Smooth muscle cell (in vitro differentiated cells): ENCODE results near the gene RERE. TPM values are rescaled to one million over a fixed set of nuclear protein-coding genes. Genes with fewer than 3 reads are reported as not detected.
A peak's percentile ranks its signal among the peaks of the same experiment; 100 is the strongest.

Source experiments
- DNase-seq: peaks from one replicate; lab custom pipeline; 2025; ENCODE audit not compliant: unreplicated experiment; lab: John Stamatoyannopoulos, UW
- H2AFZ ChIP-seq: fragments of 200-600 bp; sonication (generic); 2 replicates; pipeline ENCODE4 v1.6.0; 2016; ENCODE audit warnings: antibody characterized with exemption, low read depth, mild to moderate bottlenecking
- H3F3A ChIP-seq: fragments of 200-600 bp; sonication (generic); 2 replicates; pipeline ENCODE4 v1.6.0; 2017; ENCODE audit warnings: antibody characterized with exemption, low read depth
- H3K27ac ChIP-seq: fragments of 200-600 bp; sonication (generic); 2 replicates; pipeline ENCODE4 v1.5.1; 2016; ENCODE audit warnings: low read depth, mild to moderate bottlenecking
- H3K27me3 ChIP-seq: fragments of 200-600 bp; sonication (generic); 2 replicates; pipeline ENCODE4 v1.6.1; 2016; ENCODE audit warnings: low read depth, mild to moderate bottlenecking
- H3K36me3 ChIP-seq: fragments of 200-600 bp; sonication (generic); 2 replicates; pipeline ENCODE4 v1.5.1; 2016; ENCODE audit warnings: low read depth
- H3K4me1 ChIP-seq: fragments of 200-600 bp; sonication (generic); 2 replicates; pipeline ENCODE4 v1.5.1; 2016; ENCODE audit warnings: low read depth
- H3K4me2 ChIP-seq: fragments of 200-600 bp; sonication (generic); 2 replicates; pipeline ENCODE4 v1.6.0; 2016; ENCODE audit warnings: mild to moderate bottlenecking
- H3K4me3 ChIP-seq: fragments of 200-600 bp; sonication (generic); 2 replicates; pipeline ENCODE4 v1.5.1; 2016; ENCODE audit warnings: mild to moderate bottlenecking
- H3K79me2 ChIP-seq: fragments of 200-600 bp; sonication (generic); 2 replicates; pipeline ENCODE4 v1.6.0; 2016; ENCODE audit warnings: low read depth, mild to moderate bottlenecking
- H3K9ac ChIP-seq: fragments of 200-600 bp; sonication (generic); 2 replicates; pipeline ENCODE4 v1.6.0; 2016; ENCODE audit warnings: low read depth
- H3K9me3 ChIP-seq: fragments of 200-600 bp; sonication (generic); replicated peaks from 2 replicates; pipeline ENCODE4 v1.5.1; 2016; ENCODE audit warnings: low read depth
- H4K20me1 ChIP-seq: fragments of 200-600 bp; sonication (generic); 2 replicates; pipeline ENCODE4 v1.6.0; 2016; ENCODE audit warnings: low read depth
- WGBS: methylation state at CpG from one replicate; pipeline ENCODE4 v1.1.7; 2016; ENCODE audit warnings: low lambda C conversion rate; 5-methylcytosine and 5-hydroxymethylcytosine counted together
- polyA plus RNA-seq: library from polyadenylated mRNA; unstranded; fragments of >200 nt; fragmentation: Nextera tagmentation; extraction: Ambion mirVana; gene quantifications from 2 replicates; pipeline ENCODE4 v1.2.1, GENCODE V29; 2016
- total RNA-seq: library from RNA; depleted of rRNA; stranded (reverse); fragments of >200 nt; gene quantifications from 2 replicates; pipeline ENCODE4 v1.2.3, GENCODE V29; 2014
- TF ChIP-seq, protein P1 (sequence below): fragments of 200-600 bp; sonication (generic); IDR thresholded peaks from 2 replicates; pipeline ENCODE4 v1.5.1; 2017; ENCODE audit warnings: borderline replicate concordance, mild to moderate bottlenecking, antibody characterized with exemption; ENCODE audit not compliant: insufficient read depth, poor library complexity, severe bottlenecking

Gene RERE
- total and polyA plus RNA-seq, 2 experiments from 2014 or later: 45.6 to 59.2 TPM

DNA sequence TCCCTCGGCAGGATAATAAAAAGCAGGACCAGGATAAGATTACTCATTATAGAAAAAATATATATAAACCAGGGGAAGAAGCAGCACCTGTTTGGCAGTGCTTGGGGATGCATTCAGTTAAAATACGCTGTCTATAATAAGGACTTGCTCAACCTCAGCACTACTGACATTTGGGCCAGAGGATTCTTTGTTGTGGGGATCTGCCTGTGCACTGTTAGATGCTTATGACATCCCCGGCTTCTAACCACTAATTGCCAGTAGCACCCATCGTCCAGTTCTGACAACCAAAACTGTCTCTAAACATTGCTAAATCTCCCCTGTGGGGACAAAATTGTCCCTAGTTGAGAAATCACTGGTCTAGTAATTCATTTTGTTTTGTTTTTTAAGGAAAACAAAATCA, 257.4 kb downstream of the RERE start:
- Histone ChIP-seq H3K79me2 (peaks cover 85% of the 10 kb centered on the region), H3K4me3 (no peak overlapping the region), H3K9ac (no peak overlapping the region), H3K4me2 (no peak overlapping the region), H3K36me3 (no peaks in the 10 kb centered on the region), H3K9me3 (no peaks in the 10 kb centered on the region), H4K20me1 (peaks cover 67% of the 10 kb centered on the region), H3F3A (no peaks in the 10 kb centered on the region), H3K27ac (no peak overlapping the region), H3K4me1 (peaks cover 18% of the 10 kb centered on the region), H3K27me3 (no peaks in the 10 kb centered on the region), H2AFZ (no peak overlapping the region)
- TF ChIP-seq, protein P1, sequence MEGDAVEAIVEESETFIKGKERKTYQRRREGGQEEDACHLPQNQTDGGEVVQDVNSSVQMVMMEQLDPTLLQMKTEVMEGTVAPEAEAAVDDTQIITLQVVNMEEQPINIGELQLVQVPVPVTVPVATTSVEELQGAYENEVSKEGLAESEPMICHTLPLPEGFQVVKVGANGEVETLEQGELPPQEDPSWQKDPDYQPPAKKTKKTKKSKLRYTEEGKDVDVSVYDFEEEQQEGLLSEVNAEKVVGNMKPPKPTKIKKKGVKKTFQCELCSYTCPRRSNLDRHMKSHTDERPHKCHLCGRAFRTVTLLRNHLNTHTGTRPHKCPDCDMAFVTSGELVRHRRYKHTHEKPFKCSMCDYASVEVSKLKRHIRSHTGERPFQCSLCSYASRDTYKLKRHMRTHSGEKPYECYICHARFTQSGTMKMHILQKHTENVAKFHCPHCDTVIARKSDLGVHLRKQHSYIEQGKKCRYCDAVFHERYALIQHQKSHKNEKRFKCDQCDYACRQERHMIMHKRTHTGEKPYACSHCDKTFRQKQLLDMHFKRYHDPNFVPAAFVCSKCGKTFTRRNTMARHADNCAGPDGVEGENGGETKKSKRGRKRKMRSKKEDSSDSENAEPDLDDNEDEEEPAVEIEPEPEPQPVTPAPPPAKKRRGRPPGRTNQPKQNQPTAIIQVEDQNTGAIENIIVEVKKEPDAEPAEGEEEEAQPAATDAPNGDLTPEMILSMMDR: no peak
- no peak for DNase-seq
- 80% methylated on average over 4 of the region's 4 CpGs for WGBS

DNA sequence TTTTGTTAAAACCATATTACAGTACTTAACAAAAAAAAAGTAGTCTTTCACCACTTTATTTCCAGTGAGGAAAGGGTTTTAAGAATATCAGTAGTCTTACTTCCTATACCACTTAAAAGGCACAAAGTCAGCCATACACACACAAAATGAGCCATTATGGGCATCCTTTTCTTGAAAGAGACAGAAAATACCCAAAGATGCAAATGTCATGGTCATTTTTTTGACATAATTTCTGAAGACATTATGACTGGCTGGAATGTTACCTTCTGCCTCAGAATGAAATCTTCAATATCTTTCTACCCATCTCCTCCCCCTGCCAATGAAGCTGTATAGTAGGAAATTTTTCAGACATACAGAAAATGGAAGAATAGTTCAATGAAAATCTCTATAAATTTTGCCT, 261.9 kb downstream of the RERE start:
- Histone ChIP-seq H3K9me3 (no peaks in the 10 kb centered on the region), H2AFZ (no peak overlapping the region), H3K79me2 (peaks cover 85% of the 10 kb centered on the region), H4K20me1 (peaks cover 72% of the 10 kb centered on the region), H3K9ac (no peak overlapping the region), H3F3A (no peaks in the 10 kb centered on the region), H3K4me2 (no peak overlapping the region), H3K27ac (peak overlapping the region; percentile 45), H3K4me3 (no peak overlapping the region), H3K4me1 (peaks cover 21% of the 10 kb centered on the region), H3K27me3 (no peaks in the 10 kb centered on the region), H3K36me3 (peaks cover 3% of the 10 kb centered on the region)
- TF ChIP-seq, protein P1: no peak
- no peak for DNase-seq

DNA sequence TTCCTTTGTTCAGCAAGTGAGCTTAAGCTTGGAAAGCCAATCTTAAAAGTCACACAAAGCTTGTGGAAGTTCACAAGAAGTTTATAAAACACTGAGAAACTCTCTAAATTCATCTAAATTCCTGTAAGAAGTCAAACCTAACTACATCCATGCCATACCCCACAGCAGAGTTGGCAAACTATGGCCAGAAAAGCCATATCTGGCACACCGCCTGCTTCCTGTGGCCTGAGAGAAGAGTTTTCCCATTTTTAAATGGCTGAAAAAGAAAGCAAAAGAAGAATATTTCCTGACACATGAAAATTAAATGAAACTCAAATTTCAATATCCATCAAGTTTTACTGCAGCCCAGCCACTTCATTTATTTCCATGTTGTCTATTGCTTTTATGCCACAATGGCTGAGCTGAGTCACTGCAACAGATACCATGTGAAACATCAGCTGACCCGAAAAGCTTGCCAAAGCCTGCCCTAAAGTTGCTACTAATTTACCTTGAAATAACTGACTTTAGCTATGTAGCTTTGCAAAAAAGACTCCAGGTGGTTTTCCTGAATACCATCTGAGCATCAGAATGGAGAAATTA, 262.4 kb downstream of the RERE start:
- H3K79me2 ChIP-seq: peaks cover 83% of the 10 kb centered on the region
- WGBS: 86% methylated on average over 2 of the region's 2 CpGs
- peak overlapping the region; percentile 45 for H3K27ac ChIP-seq
- H3K9me3 ChIP-seq: no peaks in the 10 kb centered on the region
- no peak overlapping the region for H3K4me3 ChIP-seq
- no peak overlapping the region for H3K9ac ChIP-seq
- H3K27me3 ChIP-seq: no peaks in the 10 kb centered on the region
- H4K20me1 ChIP-seq: peaks cover 72% of the 10 kb centered on the region
- no peak for DNase-seq
- no peak overlapping the region for H3K4me2 ChIP-seq
- TF ChIP-seq, protein P1: no peak
- peaks cover 3% of the 10 kb centered on the region for H3K36me3 ChIP-seq
- peaks cover 21% of the 10 kb centered on the region for H3K4me1 ChIP-seq
- no peak overlapping the region for H2AFZ ChIP-seq
- no peaks in the 10 kb centered on the region for H3F3A ChIP-seq

DNA sequence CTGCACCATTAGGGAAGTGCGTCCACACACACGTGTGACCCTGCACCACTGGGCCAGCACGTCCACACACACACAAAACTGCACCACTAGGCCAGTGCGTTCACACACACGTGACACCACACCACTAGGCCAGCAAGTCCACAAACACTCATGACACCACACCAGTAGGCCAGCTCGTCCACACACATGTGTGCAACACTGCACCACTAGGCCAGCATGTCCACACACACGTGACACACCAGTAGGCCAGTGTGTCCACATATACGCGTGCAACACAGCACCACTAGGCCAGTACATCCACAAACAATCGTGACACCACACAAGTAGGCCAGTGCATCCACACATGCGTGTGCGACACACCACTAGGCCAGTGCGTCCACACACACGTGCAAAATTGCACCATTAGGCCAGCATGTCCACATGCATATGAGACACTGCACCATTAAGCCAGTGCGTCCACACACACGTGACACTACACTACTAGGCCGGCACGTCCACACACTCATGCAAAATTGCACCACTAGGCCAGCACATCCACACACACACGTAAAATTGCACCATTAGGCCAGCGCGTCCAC, 264.5 kb downstream of the RERE start:
- Histone ChIP-seq H4K20me1 (peaks cover 72% of the 10 kb centered on the region), H3K9ac (no peak overlapping the region), H3K27ac (no peak overlapping the region), H3K9me3 (no peaks in the 10 kb centered on the region), H3K36me3 (peaks cover 3% of the 10 kb centered on the region), H2AFZ (no peak overlapping the region), H3K79me2 (peaks cover 79% of the 10 kb centered on the region), H3K4me3 (no peak overlapping the region), H3K4me2 (no peak overlapping the region), H3K27me3 (no peaks in the 10 kb centered on the region), H3K4me1 (peaks cover 21% of the 10 kb centered on the region), H3F3A (no peaks in the 10 kb centered on the region)
- TF ChIP-seq, protein P1: no peak
- no peak for DNase-seq
- 96% methylated on average over 21 of the region's 21 CpGs for WGBS
